IPS DF 4.7 (cell line): Measurements from ENCODE around the gene TEX30.

ENCODE experiments used
- DNase-seq: peaks from one replicate; pipeline ENCODE4 v3.0.0-alpha.2; 2013; ENCODE audit warnings: low spot score; ENCODE audit errors: extremely low read depth

Gene TEX30

DNA sequence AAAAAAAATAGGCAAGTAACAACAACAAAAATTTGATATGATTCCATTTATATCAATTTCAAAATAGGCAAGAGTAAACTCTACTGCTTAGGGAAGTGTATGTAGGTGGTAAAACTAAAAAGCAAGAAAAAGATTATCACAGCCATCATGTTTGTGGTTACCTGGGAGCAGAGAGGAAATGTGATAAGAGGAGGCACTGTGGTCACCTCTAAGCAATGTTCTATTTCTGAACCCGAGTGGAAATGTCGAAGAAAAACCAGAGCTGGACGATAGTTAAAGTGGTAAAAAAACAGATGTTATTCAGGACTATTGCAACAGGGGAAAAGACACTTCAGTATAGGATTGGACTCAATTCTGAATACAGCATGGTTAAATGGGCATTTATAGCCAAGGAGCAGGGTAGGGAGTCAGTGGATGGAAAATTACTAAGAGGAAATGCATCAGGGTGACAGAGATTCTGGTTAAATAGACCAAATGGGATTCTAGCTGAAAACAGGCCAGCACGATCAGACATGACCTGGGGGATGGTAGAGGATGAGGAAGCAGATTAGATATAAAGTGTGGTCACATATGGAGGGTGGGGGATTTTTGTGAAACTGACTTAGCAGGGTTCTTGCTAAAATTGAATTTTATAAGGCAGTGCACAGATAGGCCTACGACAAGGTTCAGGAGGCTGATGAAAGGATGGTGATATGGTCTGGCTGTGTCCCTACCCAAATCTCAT is 6.0 kb upstream of the TEX30 start:
- DNase-seq: no peak

DNA sequence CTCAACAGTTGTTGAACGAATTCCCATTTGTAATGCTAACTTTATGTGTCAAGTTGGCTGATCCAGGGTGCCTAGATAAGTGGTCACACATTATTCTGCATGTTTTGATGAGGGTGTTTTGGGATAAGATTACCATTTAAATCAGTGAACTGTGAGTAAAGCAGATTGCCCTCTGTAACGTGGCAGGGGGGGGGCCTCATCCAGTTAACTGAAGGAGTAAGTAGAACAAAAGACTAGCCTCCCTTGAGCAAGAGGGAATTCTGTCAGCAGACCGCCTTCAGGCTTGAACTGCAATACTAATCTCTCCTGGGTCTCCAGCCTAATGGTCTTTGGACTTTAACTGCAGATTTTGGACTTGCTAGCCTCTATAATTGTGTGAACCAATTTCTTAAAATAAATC is 4.2 kb upstream of the TEX30 start:
- no peak for DNase-seq

DNA sequence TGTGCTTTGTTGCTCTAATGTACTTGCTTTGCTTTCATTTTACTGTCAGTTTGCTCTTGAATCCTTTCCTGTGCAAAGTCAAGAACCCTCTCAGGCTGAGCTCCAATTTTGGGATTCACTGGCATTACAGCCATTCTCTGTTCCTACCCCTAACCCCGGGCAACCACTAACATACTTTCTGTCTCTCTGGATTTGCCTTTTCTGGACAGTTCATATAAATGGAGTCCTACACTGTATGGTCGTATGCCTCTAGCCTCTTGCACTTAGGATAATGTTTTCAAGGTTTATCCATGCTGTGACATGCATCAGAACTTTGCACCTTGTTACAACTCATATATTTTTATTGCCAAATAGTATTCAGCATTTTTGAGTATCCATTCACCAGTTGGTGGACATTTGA is 2.7 kb upstream of the TEX30 start:
- no peak for DNase-seq

DNA sequence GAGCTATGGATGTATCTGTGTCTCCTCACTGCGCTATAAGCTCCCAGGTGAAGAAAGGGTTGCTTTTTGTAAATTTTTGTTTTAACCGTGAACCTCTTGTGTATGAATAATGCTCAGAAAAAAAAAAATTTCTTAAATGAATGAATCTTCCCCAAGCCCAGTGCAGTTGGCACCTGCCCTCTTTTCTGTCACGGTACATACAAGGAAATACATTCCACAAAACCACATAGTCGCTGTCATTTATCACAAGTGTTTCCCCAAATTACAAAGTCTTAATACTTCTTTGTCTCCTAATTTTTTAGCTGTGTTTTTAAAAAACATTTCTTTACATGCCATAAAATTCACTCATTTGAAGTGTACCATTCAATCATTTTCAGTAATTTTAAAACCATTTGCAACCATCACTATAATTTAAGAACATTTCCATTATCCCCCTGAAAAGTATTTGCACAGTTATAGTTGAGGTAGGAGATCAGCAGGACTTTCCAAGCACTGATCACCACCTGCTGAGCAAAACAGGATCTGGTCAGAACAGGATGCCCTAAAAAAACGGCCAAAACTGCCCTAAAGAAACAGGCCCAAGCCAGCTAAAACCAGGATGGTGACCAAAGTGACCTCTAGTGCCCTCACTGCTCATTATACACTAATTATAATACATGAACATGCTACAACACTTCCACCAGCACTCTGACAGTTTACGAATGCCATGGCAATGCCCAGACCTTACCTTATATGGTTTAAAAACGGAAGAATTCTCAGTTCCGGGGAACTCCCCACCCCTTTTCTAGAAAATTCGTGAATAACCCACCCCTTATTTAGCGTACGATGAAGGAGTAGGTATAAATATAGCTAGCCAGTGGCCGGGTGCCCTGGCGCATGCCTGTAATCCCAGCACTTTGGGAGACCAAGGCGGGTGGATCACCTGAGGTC is 1.3 kb upstream of the TEX30 start:
- DNase-seq: no peak

DNA sequence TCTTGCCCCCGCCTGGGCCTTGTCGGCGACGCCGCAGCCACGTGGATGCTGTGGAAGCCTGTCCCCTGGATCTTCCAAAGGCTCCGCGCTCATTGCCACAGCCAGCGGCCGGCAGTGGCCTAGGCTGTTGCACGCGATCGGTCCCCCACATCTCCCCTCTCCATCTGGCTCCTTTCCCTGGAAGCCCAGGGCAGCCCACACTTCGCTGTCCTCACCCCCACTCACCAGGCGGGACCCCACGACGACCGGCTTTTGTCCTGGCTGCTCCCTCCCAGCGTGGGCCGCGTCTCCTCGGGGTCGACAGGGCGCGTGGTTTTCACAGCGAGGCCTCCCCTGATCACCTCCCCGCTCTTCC is 605 bp upstream of the TEX30 start:
- DNase-seq: no peak

DNA sequence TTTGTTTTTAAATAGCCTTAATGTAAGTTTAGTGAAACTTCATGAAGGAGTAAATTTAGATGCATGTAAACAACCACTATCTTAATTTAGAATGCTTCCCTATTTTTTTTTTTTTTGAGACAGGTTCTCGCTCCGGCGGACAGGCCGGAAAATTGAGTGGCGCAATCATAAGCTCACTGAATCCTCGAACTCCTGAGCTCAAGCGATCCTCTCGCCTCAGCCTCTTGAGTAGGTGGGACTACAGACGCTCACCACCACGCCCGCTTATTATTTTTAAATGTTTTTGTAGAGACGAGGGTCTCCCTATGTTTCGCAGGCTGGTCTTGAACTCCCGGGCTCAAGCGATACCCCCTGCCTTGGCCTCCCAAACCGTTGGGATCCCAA is 1.6 kb downstream of the TEX30 start:
- DNase-seq: no peak

DNA sequence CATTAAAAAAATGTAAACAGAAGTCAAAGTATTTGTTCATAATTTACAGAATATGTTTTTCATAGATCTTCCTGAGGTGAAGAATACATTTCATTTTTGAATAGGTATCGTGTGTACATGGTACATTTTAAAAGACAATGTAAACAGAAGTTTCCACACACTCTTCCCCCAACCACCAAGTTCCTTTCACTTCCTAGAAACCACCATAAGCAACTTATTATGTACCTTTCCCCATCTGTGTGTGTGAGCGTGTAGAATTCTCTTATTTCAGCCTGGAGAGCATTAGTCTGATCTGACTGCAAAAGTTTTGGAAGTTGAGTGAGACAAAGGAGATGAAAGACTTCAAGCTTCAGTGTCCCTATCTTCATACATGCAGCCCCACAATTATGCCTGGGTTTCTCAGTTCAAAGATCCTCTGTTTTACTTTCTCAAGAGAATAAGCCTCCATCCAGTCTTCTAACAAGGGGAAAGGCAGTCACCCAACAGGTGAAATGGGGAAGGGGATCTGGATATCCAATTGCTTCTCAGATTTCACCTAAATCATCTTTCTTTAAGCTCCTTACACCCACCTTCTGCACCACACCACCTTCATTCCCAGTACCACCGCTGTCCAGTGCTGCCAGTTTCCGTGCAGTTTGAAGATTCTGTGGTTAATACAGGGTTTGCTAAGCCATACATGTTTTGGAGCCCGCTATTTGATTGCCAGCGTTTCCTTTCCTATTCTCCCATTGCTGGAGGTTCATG is 2.1 kb downstream of the TEX30 start:
- DNase-seq: no peak

DNA sequence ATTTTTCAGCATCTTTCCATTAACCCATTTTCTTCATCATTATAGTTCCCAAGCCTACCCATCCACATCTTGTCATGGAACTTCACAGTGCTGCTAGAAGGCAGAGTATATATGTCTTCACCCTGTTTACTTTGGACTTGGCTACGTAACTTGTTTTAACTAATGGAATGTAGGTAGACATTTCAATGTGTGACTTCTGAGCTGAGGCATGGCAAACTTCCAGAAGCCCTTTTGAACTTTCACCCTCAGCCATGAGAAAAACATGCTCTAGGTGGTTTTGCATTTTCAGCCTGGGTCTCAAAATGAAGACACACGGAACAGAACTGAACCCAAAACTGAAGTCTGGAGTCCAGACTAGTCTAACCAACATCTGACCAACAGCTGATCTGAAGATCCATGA is 3.2 kb downstream of the TEX30 start:
- no peak for DNase-seq

DNA sequence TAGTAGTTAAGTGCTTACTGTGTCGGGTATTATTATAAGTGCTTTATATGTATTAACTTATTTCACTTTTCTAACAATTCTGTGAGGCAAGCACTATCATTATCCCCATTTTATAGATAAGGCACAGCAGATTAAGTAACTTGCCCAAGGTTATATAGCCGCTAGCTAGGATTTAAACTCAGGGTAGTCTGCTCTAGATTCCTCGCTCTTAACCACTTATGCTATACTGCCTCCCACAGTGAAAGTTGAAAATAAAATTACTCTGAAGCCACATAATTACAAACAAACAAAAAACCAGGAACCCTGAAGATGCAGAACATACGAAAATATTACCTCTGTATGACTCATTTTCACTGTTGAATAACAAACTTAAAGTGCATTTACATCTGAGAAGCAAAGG is 3.9 kb downstream of the TEX30 start:
- DNase-seq: no peak

DNA sequence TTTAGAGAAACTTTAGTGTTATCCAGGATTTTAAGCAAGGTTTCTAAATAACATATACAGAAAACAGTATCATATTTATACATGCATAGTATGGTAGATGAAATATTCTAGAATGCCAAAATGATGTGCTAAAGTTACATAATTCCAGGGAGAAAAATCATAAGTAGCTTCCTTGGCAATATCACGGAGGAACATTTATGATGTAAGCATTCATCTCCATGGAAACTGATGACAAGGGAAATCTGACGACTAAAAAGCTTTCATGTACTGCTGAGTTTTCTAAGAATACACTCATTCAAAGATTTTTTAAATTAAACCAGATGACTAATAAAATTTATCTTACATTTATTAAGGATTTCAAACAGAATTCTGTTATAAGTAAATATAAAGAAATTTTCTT is 4.7 kb downstream of the TEX30 start:
- DNase-seq: no peak

DNA sequence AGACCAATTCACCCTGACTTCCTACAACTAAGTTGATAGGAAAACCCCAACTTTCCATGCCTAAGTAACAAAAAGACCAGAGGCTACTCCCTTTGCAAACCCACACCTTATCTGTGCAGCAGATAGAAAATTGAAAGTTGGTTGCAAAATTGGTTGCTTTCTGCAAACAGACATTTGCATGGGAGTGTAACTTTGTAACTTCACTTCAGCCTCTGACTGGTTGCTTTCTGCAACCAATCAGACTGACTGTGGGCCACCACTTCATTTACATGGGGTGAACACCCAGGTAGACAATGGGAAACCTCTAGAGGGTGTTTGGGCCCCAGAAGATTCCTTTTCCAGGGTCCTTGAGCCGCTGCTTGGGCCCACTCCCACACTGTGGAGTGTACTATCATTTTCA is 9.8 kb downstream of the TEX30 start:
- no peak for DNase-seq

DNA sequence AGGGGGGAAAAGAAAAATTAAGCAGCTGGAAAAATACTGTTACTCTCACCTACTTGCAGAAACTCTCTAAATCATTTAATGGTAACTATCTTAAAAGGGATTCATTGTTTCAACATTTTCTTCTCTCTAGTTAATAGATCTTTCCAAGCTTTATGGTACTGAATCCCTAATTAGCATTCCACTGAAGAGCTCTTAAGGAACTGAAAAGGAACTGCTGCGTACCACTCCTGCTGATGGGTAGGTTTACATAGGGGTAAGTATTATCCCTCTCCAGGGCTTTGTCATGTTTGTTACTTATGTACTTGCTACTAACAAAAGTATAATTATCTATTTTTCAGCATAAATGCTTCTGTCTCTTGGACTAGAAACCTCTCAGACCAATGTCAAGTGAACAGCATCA is 12.5 kb downstream of the TEX30 start:
- no peak for DNase-seq

DNA sequence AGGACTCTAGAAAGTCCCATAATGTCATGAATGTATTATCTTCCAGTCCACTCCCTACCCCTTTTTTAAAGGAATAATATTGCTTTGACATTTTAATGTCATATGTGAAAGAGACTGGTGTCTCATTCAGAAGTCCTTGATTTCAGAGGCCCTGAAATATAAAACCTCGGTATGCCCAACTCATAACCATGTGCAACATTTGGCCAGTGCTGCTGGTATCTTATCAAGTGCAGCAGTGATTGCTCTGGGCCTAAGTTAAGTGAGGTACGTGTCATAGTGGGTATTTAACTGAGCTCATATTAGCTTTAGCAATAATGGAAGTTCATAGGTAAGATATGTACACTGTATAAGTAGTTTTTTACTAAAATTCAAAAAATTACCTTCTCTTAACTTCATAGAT is 14.7 kb downstream of the TEX30 start:
- DNase-seq: no peak

DNA sequence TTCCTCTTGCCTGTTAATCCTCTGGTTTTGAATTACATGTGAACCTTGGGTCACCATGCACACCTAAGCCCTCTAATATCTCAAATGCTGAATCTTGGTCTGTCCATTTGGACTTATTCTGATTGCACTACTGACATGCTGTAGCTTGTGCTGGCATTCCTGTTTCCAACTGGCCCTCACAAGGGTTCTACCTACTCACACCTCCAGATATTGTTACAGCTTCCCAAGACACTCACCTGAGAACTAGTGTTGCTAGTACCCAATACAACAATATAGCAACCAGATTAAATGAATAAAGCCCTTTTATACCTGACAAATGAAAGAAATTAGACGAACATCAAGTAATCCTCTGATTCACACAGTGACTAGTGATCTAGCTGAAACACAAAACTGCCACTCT is 16.6 kb downstream of the TEX30 start:
- DNase-seq: no peak

DNA sequence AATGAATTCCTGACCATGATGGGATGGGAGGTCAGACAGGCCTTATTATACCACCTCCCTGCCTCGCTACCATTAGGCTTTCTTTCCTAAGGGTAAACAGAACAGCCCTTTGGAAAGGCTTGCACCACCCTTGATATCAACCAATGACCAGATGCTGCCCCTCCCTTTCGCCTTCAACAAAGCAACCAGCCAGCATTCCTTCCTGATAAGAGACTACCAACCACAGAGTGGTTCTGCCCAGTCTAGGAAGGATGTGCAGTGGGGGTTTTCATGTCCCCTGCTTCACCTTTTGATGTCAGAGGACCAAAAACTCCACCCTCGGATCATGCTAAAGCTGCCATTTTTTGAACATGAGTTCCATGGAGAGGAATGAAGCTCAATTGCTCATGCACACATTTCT is 21.7 kb downstream of the TEX30 start:
- no peak for DNase-seq

DNA sequence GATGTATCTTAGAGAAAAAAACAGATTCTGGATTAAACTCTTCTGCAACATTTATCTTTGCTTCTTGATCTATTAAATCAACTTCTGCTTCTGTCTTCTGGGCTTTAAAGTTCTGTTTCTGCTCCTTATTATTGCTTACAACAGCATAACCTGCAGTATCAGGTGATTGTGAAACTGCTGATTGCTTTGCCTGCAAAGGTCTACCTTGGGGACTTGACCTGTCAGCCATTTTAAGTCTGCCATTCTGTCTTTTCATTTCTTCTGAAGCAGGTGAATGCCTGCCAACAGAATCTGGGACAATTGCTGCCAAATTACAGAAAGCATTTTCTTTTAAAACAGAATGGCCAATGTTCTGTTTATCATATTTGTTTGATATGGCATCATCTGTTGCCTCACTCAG is 31.1 kb downstream of the TEX30 start:
- no peak for DNase-seq

DNA sequence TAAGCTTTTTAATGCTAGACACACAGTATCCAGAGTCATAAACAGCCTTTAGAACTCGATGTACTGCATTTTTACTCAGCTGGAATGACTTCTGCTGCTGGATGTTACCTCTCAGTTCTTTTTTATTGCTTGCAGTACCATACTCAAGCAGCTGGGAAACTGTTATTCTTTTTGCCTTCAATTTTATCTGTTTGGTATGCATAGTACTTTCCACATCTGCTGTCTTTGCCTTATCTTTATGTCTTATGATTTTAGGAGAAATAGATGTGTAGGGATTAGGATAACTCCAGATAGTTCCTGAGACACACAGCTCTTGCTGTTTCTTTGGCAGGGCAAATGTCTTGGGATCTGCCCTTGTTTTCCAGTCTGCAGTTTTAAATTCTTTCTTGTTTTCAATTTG is 31.5 kb downstream of the TEX30 start:
- no peak for DNase-seq

DNA sequence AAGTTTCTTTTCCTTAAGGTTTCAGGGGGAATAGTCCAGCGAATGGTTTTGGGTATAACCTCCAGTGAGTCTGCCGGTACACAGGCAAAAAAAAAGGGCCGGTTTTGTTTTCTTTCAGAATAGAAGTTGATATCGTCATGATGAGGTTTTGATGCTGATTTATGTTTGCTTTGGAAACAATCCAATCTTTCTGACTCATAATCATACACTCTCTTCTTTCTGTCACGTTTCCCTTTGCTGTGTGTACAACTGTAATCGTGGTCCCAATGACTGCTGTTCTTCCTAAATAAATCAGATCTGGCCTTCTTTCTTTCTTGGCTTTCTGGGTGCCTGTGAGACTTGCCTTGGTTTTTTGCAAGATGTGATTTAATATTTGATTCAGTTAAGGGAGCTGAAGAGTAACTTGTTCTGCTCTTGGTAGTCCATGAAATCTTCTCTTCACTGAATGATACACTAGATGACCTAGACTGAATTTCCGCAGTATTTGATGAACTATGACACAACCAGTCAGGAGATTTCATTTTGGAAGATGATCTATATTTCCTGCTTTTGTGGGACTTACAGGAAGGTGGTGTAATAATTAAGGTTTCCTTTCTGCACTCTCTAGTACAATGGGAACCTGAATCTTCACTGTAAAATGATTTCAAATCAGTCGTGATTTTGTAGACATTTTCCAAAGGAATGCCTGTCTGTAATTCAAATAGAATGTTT is 43.9 kb downstream of the TEX30 start:
- no peak for DNase-seq

DNA sequence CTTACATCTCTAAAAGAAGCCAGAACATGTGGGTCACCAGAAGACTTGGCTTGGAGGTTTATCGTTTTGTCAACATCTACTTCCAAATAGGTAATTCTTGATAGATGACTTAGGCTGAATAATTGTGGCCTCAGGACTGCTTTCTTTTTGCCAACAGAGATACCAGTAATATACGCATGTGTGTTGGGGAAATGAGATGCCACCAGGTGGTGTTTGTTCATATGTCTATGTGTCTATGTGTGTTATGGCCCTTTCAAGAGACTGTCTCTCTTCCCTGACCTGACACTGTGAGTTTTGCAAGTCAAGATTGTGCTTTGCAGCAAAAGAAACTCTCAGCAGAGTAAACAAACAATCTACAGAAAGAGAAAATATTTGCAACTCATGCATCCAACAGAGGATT is 47.2 kb downstream of the TEX30 start:
- DNase-seq: no peak

DNA sequence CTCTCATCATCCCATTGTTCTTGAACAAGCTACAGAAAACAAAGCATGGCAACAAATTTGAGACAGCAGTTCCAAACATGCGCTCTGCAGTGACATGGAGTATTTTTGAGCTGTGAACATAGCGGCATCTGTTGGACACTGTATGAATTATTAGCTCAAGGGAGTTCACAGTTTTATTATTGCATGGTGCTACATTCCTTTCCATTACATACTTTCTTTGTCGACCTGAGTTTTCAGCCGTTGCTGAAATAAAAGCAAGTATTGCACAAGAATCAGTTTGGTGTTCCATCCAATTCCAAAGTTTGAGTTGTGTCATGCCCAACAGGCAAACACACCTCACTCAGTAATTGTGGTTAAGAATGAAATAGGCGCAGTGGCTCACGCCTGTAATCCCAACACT is 48.7 kb downstream of the TEX30 start:
- DNase-seq: no peak

DNA sequence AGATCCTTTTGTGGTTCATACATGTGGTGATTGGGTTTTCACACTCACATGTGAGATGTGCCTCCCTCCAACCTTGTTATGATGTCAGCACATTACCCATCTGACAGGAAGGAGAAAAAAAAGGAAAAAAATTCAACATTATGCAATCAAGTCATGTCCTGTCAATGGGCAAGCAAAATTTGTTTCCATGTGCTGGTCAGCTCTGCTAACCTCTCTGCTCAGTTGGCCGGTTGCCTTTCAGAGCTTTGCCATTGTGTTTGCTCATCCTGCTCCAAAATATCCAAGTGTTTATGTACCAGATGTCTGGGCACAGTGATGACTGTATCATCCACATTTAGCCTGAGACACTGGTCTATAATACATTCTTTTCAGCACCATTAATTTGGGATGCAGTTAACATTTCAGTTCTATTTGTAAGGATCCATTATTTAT is 51.8 kb downstream of the TEX30 start:
- DNase-seq: no peak

DNA sequence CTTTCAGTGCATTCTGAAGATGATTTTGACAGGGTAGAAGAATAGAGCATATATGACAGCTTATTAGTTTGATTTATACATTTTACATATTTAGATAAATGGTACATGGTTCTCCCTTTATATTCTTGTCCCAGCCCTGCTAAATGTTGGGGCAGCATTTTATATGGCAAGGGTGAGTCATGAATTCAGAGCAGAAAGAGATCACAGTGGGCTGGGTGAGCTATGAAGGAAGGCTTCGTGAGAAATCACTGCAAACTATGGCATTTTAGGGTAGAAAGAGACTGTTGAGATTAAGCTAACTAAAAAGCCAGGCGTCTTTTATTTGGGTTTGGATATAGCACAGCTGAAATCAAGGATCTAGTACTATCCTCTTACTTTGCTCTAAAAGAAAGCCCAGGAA is 54.8 kb downstream of the TEX30 start:
- DNase-seq: no peak
